GM19035 (cell line): Measurements from ENCODE around the gene USP31.

Experiments used
- ATAC-seq: cut with Tn5 transposase; IDR thresholded peaks from one replicate; pipeline ENCODE4 v1.9.1; 2021; ENCODE audit not compliant: unreplicated experiment

The USP31 gene

GRCh38 chr16:23025692-23026307 lies 123.5 kb downstream of the USP31 start:
- ATAC-seq, result no peak

DNA sequence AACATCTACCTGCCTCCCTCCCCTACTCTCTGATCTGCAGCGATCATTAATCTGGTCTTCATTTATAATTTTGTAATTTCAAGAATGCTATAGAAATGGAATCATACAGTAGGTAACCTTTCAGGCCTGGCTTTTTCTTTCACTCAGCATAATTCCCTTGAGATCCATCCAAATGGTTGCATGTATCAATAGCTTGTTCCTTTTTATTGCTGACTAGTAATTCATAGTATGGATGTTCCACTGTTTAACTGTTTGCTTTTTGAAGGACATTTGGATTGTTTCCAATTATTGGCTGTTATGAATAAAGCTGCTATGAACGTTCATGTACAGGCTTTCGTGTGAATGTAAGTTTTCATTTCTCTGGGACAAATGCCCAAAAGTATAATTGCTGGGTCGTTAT lies 125.2 kb downstream of the USP31 start:
- ATAC-seq, result no peak

GRCh38 chr16:23020084-23020483 lies 129.2 kb downstream of the USP31 start:
- no peak for ATAC-seq

- ATAC-seq, result no peak
These were observed 132.9 kb downstream of the USP31 start for GRCh38 chr16:23016368-23016767.

- no peak for ATAC-seq
These were observed 133.7 kb downstream of the USP31 start for GRCh38 chr16:23015580-23015979.

GRCh38 chr16:23014592-23014991 lies 134.7 kb downstream of the USP31 start:
- ATAC-seq, result no peak
